Natural killer cell (primary cell): ENCODE results near the gene REC8. TPM values are rescaled to one million over a fixed set of nuclear protein-coding genes. Genes with fewer than 3 reads are reported as not detected.
A peak's percentile ranks its signal among the peaks of the same experiment; 100 is the strongest.

Source experiments
- ATAC-seq, 3 donors: fragments of 150-1000 bp in 2 of 3; fragments of 200-7000 bp in 1 of 3; cut with Tn5 transposase; 1 replicate in 1 of 3; 2 replicates in 2 of 3; pipeline ENCODE4 v1.10.0; 2021; ENCODE audit warnings: mild to moderate bottlenecking in 2 of 3, moderate library complexity in 2 of 3
- DNase-seq, 2 donors: peaks; one replicate each; pipeline versions ENCODE4 v3.0.0 to v3.0.0-alpha.2; 2013 to 2021; ENCODE audit warnings: mixed read lengths in 1 of 2
- H3K27ac ChIP-seq: one replicate; pipeline ENCODE4 v1.5.1; 2013; ENCODE audit warnings: mild to moderate bottlenecking, low read length
- H3K27me3 ChIP-seq: one replicate; pipeline ENCODE4 v1.6.1; 2013; ENCODE audit warnings: low read length; ENCODE audit not compliant: control insufficient read depth, insufficient read depth
- H3K36me3 ChIP-seq: one replicate; pipeline ENCODE4 v1.6.1; 2013; ENCODE audit warnings: low read length; ENCODE audit not compliant: control insufficient read depth, insufficient read depth
- H3K4me1 ChIP-seq: one replicate; pipeline ENCODE4 v1.6.1; 2013; ENCODE audit warnings: low read length; ENCODE audit not compliant: control insufficient read depth, insufficient read depth
- H3K4me3 ChIP-seq: one replicate; pipeline ENCODE4 v1.5.1; 2013; ENCODE audit warnings: low read length
- H3K9me3 ChIP-seq: one replicate; pipeline ENCODE4 v1.6.1; 2013; ENCODE audit warnings: low read length; ENCODE audit not compliant: control insufficient read depth, insufficient read depth
- H3K27ac Mint-ChIP-seq, 2 donors: one replicate each; pipeline ENCODE4 v1.8.0; 2022; ENCODE audit warnings: mild to moderate bottlenecking in 2 of 2, mixed read lengths in 2 of 2, moderate library complexity in 1 of 2
- H3K27me3 Mint-ChIP-seq, 2 donors: one replicate each; pipeline ENCODE4 v1.8.0; 2022; ENCODE audit warnings: low read depth in 2 of 2, mixed read lengths in 2 of 2
- H3K36me3 Mint-ChIP-seq: one replicate; pipeline ENCODE4 v1.8.0; 2022; ENCODE audit warnings: mixed read lengths
- H3K4me1 Mint-ChIP-seq, 2 donors: one replicate each; pipeline ENCODE4 v1.8.0; 2022; ENCODE audit warnings: mixed read lengths in 2 of 2
- H3K4me3 Mint-ChIP-seq: one replicate; pipeline ENCODE4 v1.8.0; 2022; ENCODE audit warnings: mild to moderate bottlenecking, moderate library complexity, mixed read lengths
- H3K9me3 Mint-ChIP-seq, 2 donors: one replicate each; pipeline ENCODE4 v1.8.0; 2022; ENCODE audit warnings: mixed read lengths in 2 of 2
- WGBS: methylation state at CpG from one replicate; pipeline ENCODE4 v1.1.7; 2013; ENCODE audit warnings: missing lambda C conversion rate; ENCODE audit not compliant: insufficient coverage; 5-methylcytosine and 5-hydroxymethylcytosine counted together
- intact Hi-C: fragments of 100-400 bp; cut with micrococcal nuclease; formaldehyde crosslinking; loops from one replicate; pipeline ENCODE4 v1.14.2; 2022
- total RNA-seq, 4 donors: library from RNA; stranded (reverse); fragments of 120-200 nt in 1 of 4; gene quantifications; one replicate each; pipeline versions ENCODE4 v1.2.3 to v1.2.4, GENCODE V29; 2013 to 2022
- TF ChIP-seq, protein P1 (sequence below): fragments of 200-600 bp; IDR thresholded peaks from one replicate; pipeline ENCODE4 v1.8.0; 2022; ENCODE audit warnings: antibody characterized with exemption

The REC8 gene
- total RNA-seq, 3 donors from 2014 or later (not counting 1 experiment from before 2014, with no cell fraction given) = 77.7 to 138 (median 103) TPM

- WGBS = 99% methylated on average over 11 of the region's 11 CpGs
- intact Hi-C loops = no loop called here
- H3K27ac ChIP-seq = peak overlapping the region; percentile 32
- H3K9me3 ChIP-seq = no peaks in the 10 kb centered on the region
- no peak overlapping the region for H3K4me3 Mint-ChIP-seq
- DNase-seq (no peak), ATAC-seq (no peak)
- H3K4me1 ChIP-seq = peaks cover 13% of the 10 kb centered on the region
- no peak overlapping the region for H3K4me3 ChIP-seq
- peak overlapping the region; percentile 86 to 87 for H3K27ac Mint-ChIP-seq
- TF ChIP-seq, protein P1, sequence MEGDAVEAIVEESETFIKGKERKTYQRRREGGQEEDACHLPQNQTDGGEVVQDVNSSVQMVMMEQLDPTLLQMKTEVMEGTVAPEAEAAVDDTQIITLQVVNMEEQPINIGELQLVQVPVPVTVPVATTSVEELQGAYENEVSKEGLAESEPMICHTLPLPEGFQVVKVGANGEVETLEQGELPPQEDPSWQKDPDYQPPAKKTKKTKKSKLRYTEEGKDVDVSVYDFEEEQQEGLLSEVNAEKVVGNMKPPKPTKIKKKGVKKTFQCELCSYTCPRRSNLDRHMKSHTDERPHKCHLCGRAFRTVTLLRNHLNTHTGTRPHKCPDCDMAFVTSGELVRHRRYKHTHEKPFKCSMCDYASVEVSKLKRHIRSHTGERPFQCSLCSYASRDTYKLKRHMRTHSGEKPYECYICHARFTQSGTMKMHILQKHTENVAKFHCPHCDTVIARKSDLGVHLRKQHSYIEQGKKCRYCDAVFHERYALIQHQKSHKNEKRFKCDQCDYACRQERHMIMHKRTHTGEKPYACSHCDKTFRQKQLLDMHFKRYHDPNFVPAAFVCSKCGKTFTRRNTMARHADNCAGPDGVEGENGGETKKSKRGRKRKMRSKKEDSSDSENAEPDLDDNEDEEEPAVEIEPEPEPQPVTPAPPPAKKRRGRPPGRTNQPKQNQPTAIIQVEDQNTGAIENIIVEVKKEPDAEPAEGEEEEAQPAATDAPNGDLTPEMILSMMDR = no peak
- H3K4me1 Mint-ChIP-seq = peaks cover 31 to 33% of the 10 kb centered on the region in 2 donors
- H3K36me3 ChIP-seq = peaks cover 57% of the 10 kb centered on the region
- no peaks in the 10 kb centered on the region for H3K27me3 Mint-ChIP-seq
- H3K27me3 ChIP-seq = no peaks in the 10 kb centered on the region
- H3K36me3 Mint-ChIP-seq = peaks cover 18% of the 10 kb centered on the region
- H3K9me3 Mint-ChIP-seq = no peaks in the 10 kb centered on the region
These were observed 34.6 kb downstream of the REC8 start for GRCh38 chr14:24206260-24207103.

GRCh38 chr14:24207104-24207551 is 35.2 kb downstream of the REC8 start:
- Histone ChIP-seq H3K36me3 (peaks cover 54% of the 10 kb centered on the region), H3K27me3 (no peaks in the 10 kb centered on the region), H3K4me3 (no peak overlapping the region), H3K27ac (peak overlapping the region; percentile 32), H3K4me1 (peaks cover 15% of the 10 kb centered on the region), H3K9me3 (no peaks in the 10 kb centered on the region)
- H3K9me3 Mint-ChIP-seq = no peaks in the 10 kb centered on the region
- peak; percentile 79 to 83 (median 83) for ATAC-seq
- peaks cover 35 to 40% of the 10 kb centered on the region in 2 donors for H3K4me1 Mint-ChIP-seq
- peak in 1 of 2 donors; percentile 50 for DNase-seq
- intact Hi-C loops = no loop called here
- WGBS = 36% methylated on average over 5 of the region's 5 CpGs
- peaks cover 22% of the 10 kb centered on the region for H3K36me3 Mint-ChIP-seq
- H3K27ac Mint-ChIP-seq = peak overlapping the region; percentile 86 to 87
- no peaks in the 10 kb centered on the region for H3K27me3 Mint-ChIP-seq
- TF ChIP-seq, protein P1 = no peak
- peak overlapping the region; percentile 14 for H3K4me3 Mint-ChIP-seq

DNA sequence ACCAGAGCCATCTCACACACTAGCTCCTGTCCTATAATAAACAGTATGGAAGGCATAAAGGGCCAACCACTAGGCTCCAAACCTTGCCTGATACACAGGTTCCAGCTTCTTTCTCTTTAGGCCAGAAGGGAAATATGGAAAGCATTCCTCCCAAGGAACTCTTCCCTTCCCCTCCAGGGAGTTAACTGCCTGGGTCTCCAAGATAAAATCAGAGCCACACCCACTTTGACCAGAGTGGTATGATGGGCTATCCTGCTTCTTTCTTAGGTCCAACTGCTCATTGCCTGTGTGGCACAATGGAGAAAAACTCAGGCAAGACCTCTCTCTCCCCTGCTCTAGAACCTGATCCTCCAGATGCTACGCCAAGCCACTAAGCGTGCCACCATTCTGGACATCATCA is 35.7 kb downstream of the REC8 start:
- Histone ChIP-seq H3K4me1 (peaks cover 19% of the 10 kb centered on the region), H3K9me3 (no peaks in the 10 kb centered on the region), H3K27ac (peak overlapping the region; percentile 9), H3K27me3 (no peaks in the 10 kb centered on the region), H3K36me3 (peaks cover 54% of the 10 kb centered on the region), H3K4me3 (no peak overlapping the region)
- TF ChIP-seq, protein P1 = no peak
- Mint-ChIP-seq H3K4me1 (peaks cover 35 to 41% of the 10 kb centered on the region in 2 donors), H3K4me3 (no peak overlapping the region), H3K9me3 (no peaks in the 10 kb centered on the region), H3K27ac (peak overlapping the region; percentile 86 to 87), H3K27me3 (no peaks in the 10 kb centered on the region), H3K36me3 (peaks cover 21% of the 10 kb centered on the region)
- WGBS = 95% methylated on average over 2 of the region's 2 CpGs
- no peak for ATAC-seq
- DNase-seq = no peak
- intact Hi-C loops = no loop called here
